Hematopoietic multipotent progenitor cell treated with erythropoietin and hydrocortisone succinate and interleukin-3 and kit ligand, for 6 days (in vitro differentiated cells): ENCODE data around the gene SLC43A3.

ENCODE experiments used
- DNase-seq: peaks from one replicate; pipeline ENCODE4 v3.0.0-alpha.2; 2015

SLC43A3 gene

DNA sequence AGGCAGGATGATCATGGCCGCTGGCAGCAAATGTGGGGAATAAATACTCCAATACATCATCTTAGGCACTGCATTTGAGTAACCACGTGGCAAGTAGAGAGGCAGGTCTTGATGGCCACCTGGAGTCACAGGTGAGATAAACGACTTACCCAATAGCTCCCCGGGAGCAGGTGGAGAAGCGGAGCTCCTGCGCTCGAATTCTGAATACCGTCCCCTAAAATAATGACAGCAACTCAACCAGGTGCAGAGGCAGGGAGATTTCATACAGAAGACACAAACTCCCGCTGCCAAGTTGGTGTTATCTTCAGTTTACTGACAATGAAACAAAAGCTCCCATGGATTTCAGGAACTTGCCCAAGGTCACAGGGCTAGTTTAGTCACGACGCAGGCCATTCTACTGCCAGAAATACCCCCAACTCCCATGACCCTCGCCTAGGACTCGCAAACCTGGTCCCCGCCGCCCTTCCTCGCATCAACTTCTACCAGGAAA, 437 bp downstream of the SLC43A3 start:
- DNase-seq, result peak; percentile 57

DNA sequence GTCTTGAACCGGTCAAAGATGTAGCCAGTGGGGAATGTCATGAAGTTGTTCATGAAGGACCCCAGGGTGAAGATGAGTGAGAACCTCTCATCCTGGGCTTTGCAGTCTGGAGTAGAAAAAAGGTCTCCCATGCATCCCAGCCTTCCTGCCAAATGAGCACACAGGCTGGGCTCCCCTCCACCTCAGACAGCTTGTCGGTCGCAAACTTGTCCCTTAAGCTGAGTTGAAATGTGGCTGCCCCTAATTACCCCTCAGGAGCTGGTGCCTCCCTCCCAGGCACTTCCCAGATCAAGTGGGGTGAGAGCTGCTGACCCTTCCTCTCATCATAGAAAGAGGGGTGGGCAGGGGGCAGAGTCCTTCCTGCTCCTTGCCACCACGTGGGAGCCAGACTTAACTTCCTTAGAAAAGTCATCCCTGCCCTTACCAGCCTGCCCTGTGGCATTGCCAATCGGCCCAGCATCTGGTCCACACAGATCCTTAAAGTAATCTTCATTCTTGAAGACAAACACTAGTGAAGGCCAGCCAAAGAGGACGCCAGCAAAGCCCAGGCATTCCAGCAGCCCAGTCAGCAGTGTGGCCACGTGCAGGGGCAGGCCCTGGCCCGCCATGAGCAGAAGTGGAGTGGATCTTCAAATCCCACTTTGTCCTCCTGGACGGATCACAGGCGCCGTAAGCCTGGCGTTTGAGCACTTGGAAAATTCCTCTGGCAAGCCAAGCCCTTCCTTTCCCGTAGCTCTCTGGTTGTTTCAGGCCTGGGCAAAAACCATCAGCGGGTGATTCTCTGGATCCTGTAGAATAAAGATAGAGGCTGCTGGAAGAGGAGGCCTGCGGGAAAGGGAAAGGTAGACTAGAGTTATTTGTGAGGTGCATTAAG, 1.1 kb downstream of the SLC43A3 start:
- peak; percentile 48 for DNase-seq

DNA sequence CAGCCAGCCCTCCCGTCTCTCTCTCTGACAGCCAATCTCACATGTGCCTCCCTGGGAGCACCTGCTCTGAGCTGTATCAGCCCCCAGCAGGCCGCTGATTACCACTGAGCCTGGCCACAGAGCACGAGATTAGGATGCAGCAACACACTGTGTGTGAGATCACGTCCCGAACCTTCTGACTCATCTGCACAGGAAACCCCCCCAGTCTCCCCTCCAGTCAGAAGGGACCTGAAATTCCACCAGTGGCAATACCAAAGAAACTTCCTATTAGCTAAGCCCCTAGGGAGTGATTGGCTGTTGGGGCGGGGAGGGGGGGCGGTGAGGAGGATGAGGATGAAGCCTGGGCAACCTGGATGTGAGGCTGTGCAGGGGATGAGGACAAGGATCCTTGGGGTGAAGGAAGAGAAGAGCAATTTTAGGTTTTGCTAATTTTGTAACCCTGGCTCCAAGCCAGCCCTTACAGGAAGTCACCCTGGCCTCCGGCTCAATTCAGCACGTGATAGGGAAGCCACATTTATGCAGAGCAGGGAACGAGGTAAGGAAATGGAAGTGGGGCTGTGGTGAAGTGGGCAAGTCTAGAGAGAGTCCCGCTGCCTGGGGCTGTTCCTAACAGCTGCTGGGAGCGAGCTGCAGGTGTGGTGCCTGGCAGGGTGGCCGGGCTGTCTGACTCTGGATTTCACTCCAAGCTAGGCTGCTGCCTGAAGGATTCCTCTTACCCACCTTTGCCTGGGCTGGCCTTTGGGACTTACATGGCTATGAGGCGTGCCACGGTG, 1.9 kb downstream of the SLC43A3 start:
- DNase-seq, result peak; percentile 99

DNA sequence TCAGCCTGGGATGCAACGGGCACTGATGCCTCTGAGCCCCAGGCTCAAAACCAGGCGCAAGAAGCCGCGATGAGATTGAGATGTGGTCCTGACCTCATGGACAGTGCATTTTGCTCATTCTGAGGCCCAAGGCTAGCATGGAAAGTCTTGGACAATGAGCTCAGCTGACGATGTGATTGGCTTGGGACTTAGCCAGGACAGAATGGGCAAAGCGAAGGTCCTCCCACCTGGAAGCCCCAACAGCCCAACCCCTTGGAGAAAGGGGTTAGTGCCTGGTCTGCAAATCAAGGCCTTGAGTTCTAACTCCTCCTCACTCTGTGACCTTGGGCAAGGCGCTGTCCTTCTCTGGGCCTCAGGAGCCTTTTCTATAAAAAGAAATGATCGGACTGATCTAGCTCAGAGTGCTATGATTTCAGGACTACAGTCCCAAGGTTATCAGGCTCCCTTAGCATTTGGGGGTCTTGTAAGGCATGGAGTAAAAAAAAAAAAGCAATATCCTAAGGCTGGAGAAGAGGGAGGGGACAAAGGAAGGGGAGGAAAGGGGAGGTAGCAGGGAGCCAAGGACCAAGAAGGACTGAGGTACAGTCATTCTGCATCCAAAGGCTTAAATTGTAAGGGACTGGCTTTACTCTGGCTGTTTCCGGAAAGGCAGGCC, 2.7 kb downstream of the SLC43A3 start:
- DNase-seq, result no peak

- no peak for DNase-seq
These were observed 4.3 kb downstream of the SLC43A3 start for GRCh38 chr11:57422669-57423068.

- DNase-seq, result no peak
These were observed 5.1 kb downstream of the SLC43A3 start for GRCh38 chr11:57421805-57422204.

- no peak for DNase-seq
These were observed 5.9 kb downstream of the SLC43A3 start for GRCh38 chr11:57421066-57421465.

DNA sequence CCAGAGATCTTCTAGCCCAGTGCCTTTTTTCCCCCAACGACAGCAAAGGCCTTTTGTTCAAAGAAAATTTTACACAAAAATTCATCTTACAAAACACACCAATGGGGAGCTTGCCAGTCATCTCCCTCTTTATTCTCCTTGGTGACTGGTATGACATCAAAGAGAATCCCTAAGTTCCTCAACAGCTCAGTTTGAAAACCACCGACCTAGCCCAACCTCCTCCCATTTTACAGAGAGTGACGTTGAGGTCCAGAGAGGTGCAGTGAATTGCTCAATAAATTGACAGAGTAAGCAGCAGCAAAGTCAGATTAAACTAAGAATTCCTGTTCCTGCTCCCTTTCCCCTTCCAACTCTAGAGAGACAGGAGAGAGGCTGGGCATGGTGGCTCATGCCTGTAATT, 7.8 kb downstream of the SLC43A3 start:
- no peak for DNase-seq

DNA sequence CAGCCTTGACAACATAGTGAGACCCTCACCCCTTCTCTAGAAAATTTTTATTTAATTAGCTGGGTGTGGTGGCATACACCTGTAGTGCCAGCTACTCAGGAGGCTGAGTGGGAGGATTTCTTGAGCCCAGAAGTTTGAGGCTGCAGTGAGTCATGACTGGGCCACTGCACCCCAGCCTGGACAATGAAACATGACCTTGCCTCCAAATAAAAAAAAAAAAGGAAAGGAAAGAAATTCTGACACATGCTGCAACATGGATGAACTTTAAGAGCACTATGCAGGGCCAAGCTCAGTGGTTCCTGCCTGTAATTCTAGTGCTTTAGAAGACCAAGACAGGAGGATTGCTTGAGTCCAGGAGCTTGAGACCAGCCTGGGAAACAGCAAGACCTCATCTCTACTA, 8.8 kb downstream of the SLC43A3 start:
- DNase-seq, result no peak

DNA sequence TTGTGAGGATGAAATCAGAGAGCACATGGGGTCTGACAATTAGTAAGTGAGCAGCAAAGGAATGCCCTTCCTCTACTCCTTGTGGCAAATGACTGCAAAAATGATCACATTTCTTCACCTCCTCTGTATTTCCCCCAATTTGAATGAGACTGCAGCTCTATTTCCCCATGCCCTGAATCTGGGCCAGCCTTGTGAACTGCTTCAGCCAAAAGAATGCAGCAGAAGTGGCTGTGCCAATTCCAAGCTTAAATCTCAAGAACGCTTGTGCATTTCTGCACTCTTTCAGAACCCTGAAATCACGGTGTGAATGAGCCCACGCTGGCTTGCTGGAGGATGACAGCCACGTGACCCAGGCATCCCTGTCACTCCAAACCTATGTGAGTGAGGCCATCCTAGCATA, 9.9 kb downstream of the SLC43A3 start:
- DNase-seq, result no peak

GRCh38 chr11:57416436-57416835, 10.5 kb downstream of the SLC43A3 start:
- no peak for DNase-seq

- DNase-seq, result no peak
These were observed 12.2 kb downstream of the SLC43A3 start for GRCh38 chr11:57414612-57415212.

GRCh38 chr11:57413681-57414080, 13.2 kb downstream of the SLC43A3 start:
- DNase-seq, result no peak

- DNase-seq, result no peak
These were observed 16.6 kb downstream of the SLC43A3 start for GRCh38 chr11:57410287-57410686.

DNA sequence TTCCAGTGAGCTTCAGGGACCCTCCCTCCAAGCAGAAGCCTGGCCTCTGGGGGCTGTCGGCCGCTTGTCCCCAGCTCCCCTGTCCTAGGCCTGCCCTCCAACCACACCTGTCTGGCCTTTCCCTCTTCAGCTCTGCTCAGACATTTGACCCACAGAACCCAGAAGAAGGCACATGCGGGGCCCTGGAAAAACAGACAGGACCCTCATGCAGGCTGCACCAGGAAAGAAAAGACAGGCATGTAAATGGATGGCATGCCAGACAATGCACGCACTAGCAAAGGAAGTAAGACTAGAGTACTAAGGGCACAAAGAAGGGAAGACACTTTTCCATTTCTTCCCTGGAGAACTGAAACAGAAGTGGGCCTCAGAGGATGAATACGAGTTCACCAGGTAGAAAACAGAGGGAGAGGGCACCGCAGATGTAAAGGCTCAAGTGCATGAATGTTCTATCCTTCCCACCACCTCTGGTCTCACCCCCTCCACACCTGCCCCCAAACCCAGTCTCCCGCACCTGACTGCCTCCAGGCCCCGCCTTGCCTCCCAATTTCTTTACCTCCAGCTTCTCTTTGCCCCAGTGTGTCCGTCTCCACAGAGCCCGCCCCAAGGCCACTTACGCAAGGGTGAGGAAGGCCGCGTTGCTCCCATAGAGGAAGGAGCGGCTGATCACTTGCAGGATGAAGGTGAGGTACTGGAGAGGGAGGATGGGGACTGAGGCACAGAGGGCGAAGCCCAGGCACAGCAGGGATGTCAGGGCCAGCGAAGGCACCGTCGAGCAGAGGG, 17.4 kb downstream of the SLC43A3 start:
- no peak for DNase-seq

DNA sequence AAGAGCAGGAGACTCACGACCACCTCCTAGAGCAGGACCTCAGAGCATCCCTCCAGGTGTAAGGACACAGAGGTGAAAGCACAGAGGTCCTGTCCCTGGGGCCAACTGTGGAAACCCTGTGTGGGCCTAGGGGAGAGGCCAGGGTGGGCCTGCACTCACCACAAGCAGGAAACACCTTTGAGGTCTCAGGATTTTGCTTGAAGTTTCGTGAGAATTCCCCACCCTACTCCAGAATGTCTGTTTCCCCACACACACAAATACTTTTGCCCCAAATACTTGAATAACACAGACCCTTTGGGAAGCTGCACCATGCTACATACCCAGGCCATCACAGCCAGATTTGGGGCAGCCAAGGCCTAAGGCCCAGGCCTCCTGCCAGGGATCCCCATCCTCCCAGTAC, 18.1 kb downstream of the SLC43A3 start:
- no peak for DNase-seq

DNA sequence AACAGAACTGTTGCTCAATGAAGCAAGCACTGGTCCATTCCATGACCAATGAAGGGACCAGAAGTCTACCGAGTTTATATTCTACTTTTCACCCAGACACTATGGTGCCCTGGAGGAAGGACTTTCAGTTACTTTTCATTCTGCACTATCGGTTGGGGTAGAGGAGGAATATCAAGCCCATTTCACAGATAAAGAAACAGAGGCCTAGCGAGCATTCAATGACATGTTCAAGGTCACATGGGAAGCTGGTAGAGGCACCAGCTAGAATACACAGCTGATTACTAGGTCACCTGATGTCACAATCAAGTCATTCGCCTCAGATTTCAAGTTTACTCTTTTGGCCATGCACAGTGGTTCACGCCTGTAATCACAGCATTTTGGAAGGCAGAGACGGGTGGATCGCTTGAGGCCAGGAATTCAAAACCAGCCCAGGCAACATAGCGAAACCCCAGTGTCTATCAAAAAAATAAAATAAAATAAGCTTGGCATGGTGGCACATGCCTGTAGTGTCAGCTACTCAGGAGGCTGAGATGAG, 18.9 kb downstream of the SLC43A3 start:
- no peak for DNase-seq

DNA sequence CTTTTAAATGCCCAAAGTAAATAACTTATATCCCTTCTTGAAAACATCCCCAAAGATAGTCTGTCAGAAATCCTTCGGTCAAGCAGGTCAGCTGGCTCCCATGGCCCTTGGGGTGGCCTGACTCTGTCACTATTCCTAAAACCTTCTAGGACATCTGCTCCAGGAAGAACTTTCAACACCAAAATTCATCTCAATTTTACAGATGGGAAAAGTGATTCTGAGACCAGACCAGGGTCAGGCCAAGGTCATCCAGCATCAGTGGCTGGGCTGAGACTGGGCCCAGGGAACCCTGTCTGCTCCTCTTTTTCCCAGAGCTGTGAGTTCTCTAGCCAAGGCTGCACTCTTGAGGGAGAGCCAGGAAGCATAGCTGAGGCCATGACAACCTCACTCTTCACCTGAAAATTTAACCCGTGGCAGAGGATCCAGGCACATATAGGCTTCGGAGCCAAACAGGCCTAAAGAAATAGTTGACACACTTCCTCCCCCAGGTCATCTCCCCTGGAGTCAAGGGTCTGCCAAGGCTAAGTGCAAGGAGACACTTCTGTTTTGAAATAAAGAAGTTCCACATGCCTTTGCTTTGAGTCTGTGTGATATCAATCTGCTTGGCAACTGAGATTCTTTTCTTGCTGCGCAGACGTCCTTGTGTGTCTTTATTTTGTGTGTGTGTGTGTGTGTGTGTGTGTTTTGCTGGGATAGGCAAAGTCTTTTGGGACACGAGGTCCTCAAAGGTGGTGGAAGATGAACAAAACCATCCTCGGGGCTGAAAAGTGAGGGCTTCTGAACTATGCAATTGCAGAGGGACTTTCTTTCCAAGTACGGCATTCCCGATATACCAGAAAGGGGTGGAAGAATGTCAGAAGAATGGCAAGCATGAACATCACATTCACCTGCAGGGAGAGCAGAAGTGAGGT, 19.7 kb downstream of the SLC43A3 start:
- DNase-seq, result no peak

DNA sequence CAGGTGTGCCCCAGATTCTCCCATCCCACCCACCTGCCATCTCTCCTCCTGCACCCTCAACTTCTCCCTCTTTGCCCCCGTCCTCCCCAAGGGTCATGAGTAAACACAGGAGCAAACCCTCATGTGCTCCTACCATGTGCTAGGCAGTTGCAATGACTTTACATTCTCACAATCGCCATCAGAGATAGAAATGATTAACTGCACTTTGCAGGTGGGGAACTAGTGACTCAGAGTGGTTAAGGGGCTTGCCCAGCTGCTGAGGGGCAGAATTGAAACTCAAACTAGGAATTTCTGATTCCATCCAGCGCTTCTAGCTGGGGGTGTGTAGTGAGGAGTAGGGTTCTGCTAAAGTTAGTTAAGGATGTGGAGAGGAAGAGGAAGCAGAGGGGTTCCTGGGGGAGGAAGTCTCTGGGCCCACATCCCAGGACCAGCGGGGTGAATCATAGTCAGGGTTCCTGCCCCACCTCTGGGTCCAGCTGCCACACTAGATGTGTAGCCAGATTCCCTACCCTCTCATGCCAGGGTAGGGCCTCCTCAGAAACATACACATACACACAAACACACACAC, 20.5 kb downstream of the SLC43A3 start:
- peak; percentile 37 for DNase-seq

DNA sequence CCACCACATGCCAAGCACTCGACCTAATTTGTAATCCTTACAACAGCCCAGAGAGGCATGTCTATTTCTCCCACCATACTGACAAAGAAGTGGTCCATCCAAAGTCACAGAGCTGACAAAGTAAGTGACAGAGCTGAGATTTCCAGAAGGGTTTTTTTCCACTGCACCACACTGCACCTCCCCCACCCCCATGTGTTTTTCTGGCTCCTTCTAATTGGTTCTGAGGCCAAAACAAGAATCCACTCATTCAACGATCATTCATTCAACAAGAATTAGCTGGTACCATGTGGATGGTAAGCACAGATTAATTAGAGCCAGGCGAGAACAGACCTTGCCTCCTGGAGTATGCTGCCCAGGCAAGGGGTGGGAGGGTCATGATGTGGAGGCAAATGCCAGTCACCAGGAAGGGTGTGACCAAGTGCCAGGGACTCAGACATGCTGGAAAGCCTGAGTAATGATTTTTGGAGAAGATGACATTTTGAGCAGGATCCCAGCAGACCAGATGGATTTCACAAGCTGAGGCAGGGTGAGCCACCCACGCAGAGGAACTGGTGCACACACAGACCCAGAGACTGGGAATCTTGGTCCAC, 21.6 kb downstream of the SLC43A3 start:
- DNase-seq, result peak; percentile 41
